Endothelial cell of umbilical vein (primary cell): ENCODE results near the gene TACC3. TPM values are rescaled to one million over a fixed set of nuclear protein-coding genes. Genes with fewer than 3 reads are reported as not detected.

Source experiments
- BruUV-seq: library from RNA; stranded (reverse); fragments of 400-500 nt; replicated peaks from 2 replicates; lab custom pipeline; 2021; lab: Mats Ljungman, UMichigan
- CTCF ChIA-PET: fragments of 300-600, 350-600 bp; sonication (Branson Sonifier 250); formaldehyde crosslinking; loops from one replicate; lab custom pipeline; 2021; ENCODE audit warnings: antibody characterized with exemption, inconsistent platforms; lab: Charles Lee
- POLR2A ChIA-PET: fragments of 300-600, 350-600 bp; sonication (Branson Sonifier 250); formaldehyde crosslinking; loops from one replicate; lab custom pipeline; 2021; ENCODE audit warnings: antibody characterized with exemption, inconsistent platforms; lab: Charles Lee
- DNase-seq: peaks from one replicate; pipeline ENCODE4 v3.0.0-alpha.2; 2011; ENCODE audit warnings: low read depth, low spot score
- FAIRE-seq: peaks from 2 replicates; lab custom pipeline; 2011; peaks lifted over from hg19 to GRCh38; lab: Jason Lieb, UNC
- H2AFZ ChIP-seq: 2 replicates; pipeline ENCODE4 v1.6.0; 2012; ENCODE audit warnings: low read depth, low read length, control low read depth, inconsistent platforms
- H3K27ac ChIP-seq: 2 replicates; pipeline ENCODE4 v1.5.1; 2011; ENCODE audit warnings: low read depth, mild to moderate bottlenecking, control low read depth, low read length, moderate library complexity; ENCODE audit not compliant: insufficient read depth
- H3K27me3 ChIP-seq, 2 experiments: 2 replicates each; pipeline versions ENCODE4 v1.6.0 to v1.6.1; 2011; ENCODE audit warnings: low read length in 2 of 2, mixed read lengths in 1 of 2; ENCODE audit not compliant: control insufficient read depth in 2 of 2, insufficient read depth in 2 of 2
- H3K36me3 ChIP-seq, 2 experiments: 2 replicates in 1 of 2; 3 replicates in 1 of 2; pipeline ENCODE4 v1.5.1; 2011; ENCODE audit warnings: low read length in 2 of 2, mild to moderate bottlenecking in 1 of 2, moderate library complexity in 1 of 2; ENCODE audit not compliant: control insufficient read depth in 2 of 2, insufficient read depth in 2 of 2; ENCODE audit errors: extremely low read depth in 1 of 2
- H3K4me1 ChIP-seq: 3 replicates; pipeline ENCODE4 v1.5.1; 2011; ENCODE audit warnings: mild to moderate bottlenecking, low read length; ENCODE audit not compliant: control insufficient read depth, insufficient read depth; ENCODE audit errors: extremely low read depth
- H3K4me2 ChIP-seq: 2 replicates; pipeline ENCODE4 v1.6.1; 2011; ENCODE audit warnings: low read length, control low read depth, mixed read lengths; ENCODE audit not compliant: insufficient read depth
- H3K4me3 ChIP-seq, 3 experiments: fragments of 200-600 bp in 1 of 3; sonication (generic), shearing (Covaris generic) in 1 of 3; replicated peaks in 1 of 3; 2 replicates each; pipeline ENCODE4 v1.5.1; 2011 to 2016; ENCODE audit warnings: control low read depth in 3 of 3, low read length in 3 of 3, mild to moderate bottlenecking in 2 of 3, inconsistent platforms in 1 of 3, low read depth in 1 of 3, moderate library complexity in 1 of 3; ENCODE audit not compliant: insufficient read depth in 1 of 3
- H3K79me2 ChIP-seq: 2 replicates; pipeline ENCODE4 v1.6.0; 2012; ENCODE audit warnings: low read length, inconsistent platforms; ENCODE audit not compliant: control insufficient read depth, insufficient read depth
- H3K9ac ChIP-seq: replicated peaks from 2 replicates; pipeline ENCODE3; 2011; ENCODE audit warnings: low read length, control low read depth; ENCODE audit not compliant: insufficient read depth; ENCODE audit errors: extremely low read depth
- H3K9me1 ChIP-seq: replicated peaks from 3 replicates; pipeline ENCODE4 v1.6.0; 2011; ENCODE audit warnings: mild to moderate bottlenecking, low read length; ENCODE audit not compliant: control insufficient read depth, insufficient read depth; ENCODE audit errors: extremely low read depth
- H3K9me3 ChIP-seq: replicated peaks from 2 replicates; pipeline ENCODE4 v1.5.1; 2012; ENCODE audit warnings: low read length, inconsistent platforms; ENCODE audit not compliant: control insufficient read depth, insufficient read depth
- H4K20me1 ChIP-seq: replicated peaks from 2 replicates; pipeline ENCODE3; 2011; ENCODE audit warnings: mild to moderate bottlenecking, low read length; ENCODE audit not compliant: control insufficient read depth, insufficient read depth; ENCODE audit errors: extremely low read depth
- CTCF ChIP-seq, 2 donors: IDR thresholded peaks; 1 replicate in 1 of 2; 2 replicates in 1 of 2; pipeline ENCODE4 v1.5.1; 2011; ENCODE audit warnings: low read length in 2 of 2, mild to moderate bottlenecking in 2 of 2, moderate library complexity in 2 of 2, control low read depth in 1 of 2, inconsistent platforms in 1 of 2, low read depth in 1 of 2; ENCODE audit not compliant: insufficient read depth in 1 of 2; ENCODE audit errors: extremely low read depth in 1 of 2
- EZH2 ChIP-seq: IDR thresholded peaks from 2 replicates; pipeline ENCODE4 v1.6.1; 2012; ENCODE audit warnings: borderline replicate concordance, low read depth, mild to moderate bottlenecking, moderate library complexity, low read length, inconsistent platforms; ENCODE audit not compliant: severe bottlenecking
- FOS ChIP-seq: IDR thresholded peaks from 2 replicates; pipeline ENCODE4 v1.6.1; 2011; ENCODE audit warnings: mild to moderate bottlenecking, low read length, moderate library complexity, borderline replicate concordance; ENCODE audit not compliant: insufficient read depth
- GATA2 ChIP-seq: IDR thresholded peaks from 2 replicates; pipeline ENCODE4 v1.7.0; 2011; ENCODE audit warnings: low read depth, mild to moderate bottlenecking, moderate library complexity, mixed read lengths, low read length; ENCODE audit not compliant: insufficient read length, insufficient read depth
- JUN ChIP-seq: IDR thresholded peaks from 2 replicates; pipeline ENCODE4 v1.6.1; 2011; ENCODE audit warnings: borderline replicate concordance, low read depth; ENCODE audit not compliant: insufficient read length, insufficient read depth
- MYC ChIP-seq: IDR thresholded peaks from one replicate; pipeline ENCODE4 v1.6.1; 2011; ENCODE audit warnings: mild to moderate bottlenecking, low read depth, low read length
- POLR2A ChIP-seq: IDR thresholded peaks from 2 replicates; pipeline ENCODE4 v1.6.1; 2012; ENCODE audit warnings: low read depth, mild to moderate bottlenecking, control low read depth, low read length
- POLR2AphosphoS5 ChIP-seq: IDR thresholded peaks from 2 replicates; pipeline ENCODE4 v1.6.1; 2012; ENCODE audit warnings: low read depth, mild to moderate bottlenecking, control low read depth, low read length, moderate library complexity; ENCODE audit not compliant: insufficient read depth
- dilution Hi-C: fragments of 300-500 bp; cut with MboI; formaldehyde crosslinking; loops from one replicate; pipeline ENCODE4 v1.15.0; 2019; ENCODE audit warnings: low sequenced_read_pairs; ENCODE audit not compliant: extremely low pct_ligation_motif_present
- intact Hi-C: fragments of 100-400 bp; cut with micrococcal nuclease; formaldehyde crosslinking; loops from one replicate; pipeline ENCODE4 v1.10.0; 2022
- polyA plus RNA-seq, 4 experiments: library from polyadenylated mRNA; depleted of rRNA in 3 of 4; stranded (reverse) in 3 of 4; unstranded in 1 of 4; fragments of >200 nt; gene quantifications; 2 replicates each; pipeline versions ENCODE4 v1.2.1 to v1.2.3, GENCODE V29; 2011 to 2012; ENCODE audit warnings: missing spikeins in 1 of 4
- total RNA-seq: library from RNA; stranded (reverse); gene quantifications from 2 replicates; pipeline ENCODE4 v1.2.3, GENCODE V29; 2021

The TACC3 gene
- total and polyA plus RNA-seq, 2 donors (not counting 3 experiments of a cell fraction or from before 2014, with no cell fraction given): 54.5 to 135 TPM

GRCh38 chr4:1769692-1770091 is 48.4 kb downstream of the TACC3 start:
- no peaks in the 10 kb centered on the region for H3K79me2 ChIP-seq
- dilution Hi-C loops (no loop called here), intact Hi-C loops (no loop called here)
- ChIA-PET CTCF (interaction anchor here (0.9 kb wide), 1 partner anchor 14 kb away, joined by 3 read pairs; no protein-coding TSS in a partner anchor), POLR2A (no interaction called here)
- no peaks in the 10 kb centered on the region for H3K27me3 ChIP-seq
- DNase-seq: no peak
- H3K4me3 ChIP-seq: no peak overlapping the region
- TF ChIP-seq POLR2AphosphoS5: no peak
- TF ChIP-seq POLR2A: no peak
- TF ChIP-seq MYC: no peak
- TF ChIP-seq CTCF (IDR thresholded peaks at IDR 0.05; ENCODE audit: extremely low read depth in 1 of 2, insufficient read depth in 1 of 2, low read depth in 1 of 2, low read length in 2 of 2): no peak
- no peak for TF ChIP-seq FOS
- TF ChIP-seq JUN: no peak
- TF ChIP-seq GATA2: no peak
- no peak for TF ChIP-seq EZH2
- no peaks in the 10 kb centered on the region for H3K4me1 ChIP-seq
- H4K20me1 ChIP-seq: no peaks in the 10 kb centered on the region
- no peak overlapping the region for H2AFZ ChIP-seq
- H3K9ac ChIP-seq: no peak overlapping the region
- FAIRE-seq: no peak
- H3K4me2 ChIP-seq: no peak overlapping the region
- H3K9me1 ChIP-seq: no peaks in the 10 kb centered on the region
- BruUV-seq: no TSS peak
- H3K27ac ChIP-seq: no peak overlapping the region
- H3K36me3 ChIP-seq: no peaks in the 10 kb centered on the region
- no peaks in the 10 kb centered on the region for H3K9me3 ChIP-seq
